Endometrial microvascular endothelial cells (primary cell): ENCODE results near the gene TGFB3. TPM values are rescaled to one million over a fixed set of nuclear protein-coding genes. Genes with fewer than 3 reads are reported as not detected.

Experiments used
- in situ Hi-C: cut with HindIII; loops from 2 replicates; pipeline ENCODE4 v1.10.0; 2017; ENCODE audit warnings: low sequenced_read_pairs, low pct_unique_long_range_greater_than_20kb; ENCODE audit errors: inconsistent ontology term
- total RNA-seq: library from RNA; depleted of rRNA; stranded (reverse); fragments of >200 nt; gene quantifications from one replicate; pipeline ENCODE4 v1.2.3, GENCODE V29; 2015; ENCODE audit errors: inconsistent ontology term

Gene TGFB3
- total RNA-seq, 1 donor from 2014 or later, result 4.3 TPM

DNA sequence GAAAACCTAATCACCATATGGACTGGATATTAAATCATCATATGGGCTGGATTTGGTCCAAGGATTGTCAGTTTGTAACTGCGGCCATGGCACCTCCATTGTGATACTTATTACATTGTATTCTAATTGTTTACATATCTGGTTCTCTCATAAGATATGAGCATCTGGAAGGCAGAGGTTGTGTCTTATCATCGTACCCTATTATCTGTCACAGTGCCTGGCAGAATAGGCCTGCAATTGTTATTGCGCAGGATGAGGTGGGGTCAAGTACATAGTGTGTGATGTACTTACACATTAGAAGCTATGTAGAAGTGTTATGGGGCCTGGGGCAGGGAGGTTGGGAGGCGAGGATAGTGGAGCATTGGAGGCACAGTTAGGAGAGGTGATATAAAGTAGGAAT lies 8.5 kb upstream of the TGFB3 start:
- in situ Hi-C loops, result no loop called here

DNA sequence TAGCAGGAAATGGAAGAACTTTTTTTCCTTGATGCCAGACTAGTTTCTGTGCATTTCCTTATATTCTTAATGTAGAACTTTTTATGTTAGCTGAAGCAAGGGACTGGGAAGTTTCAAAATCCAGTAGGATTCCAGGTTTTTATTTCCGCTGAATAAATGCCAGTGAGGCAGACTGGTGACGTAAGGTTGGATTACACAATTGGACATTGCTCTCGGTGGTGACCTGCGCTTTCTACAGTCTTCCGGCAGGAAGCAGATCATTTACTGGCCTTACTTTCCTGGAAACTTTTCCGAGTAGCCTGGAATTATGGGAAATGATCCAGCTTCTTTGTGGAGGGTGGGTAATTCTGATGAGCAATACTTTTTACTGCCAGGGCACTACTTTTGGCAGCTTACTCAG lies 7.3 kb upstream of the TGFB3 start:
- in situ Hi-C loops, result no loop called here

DNA sequence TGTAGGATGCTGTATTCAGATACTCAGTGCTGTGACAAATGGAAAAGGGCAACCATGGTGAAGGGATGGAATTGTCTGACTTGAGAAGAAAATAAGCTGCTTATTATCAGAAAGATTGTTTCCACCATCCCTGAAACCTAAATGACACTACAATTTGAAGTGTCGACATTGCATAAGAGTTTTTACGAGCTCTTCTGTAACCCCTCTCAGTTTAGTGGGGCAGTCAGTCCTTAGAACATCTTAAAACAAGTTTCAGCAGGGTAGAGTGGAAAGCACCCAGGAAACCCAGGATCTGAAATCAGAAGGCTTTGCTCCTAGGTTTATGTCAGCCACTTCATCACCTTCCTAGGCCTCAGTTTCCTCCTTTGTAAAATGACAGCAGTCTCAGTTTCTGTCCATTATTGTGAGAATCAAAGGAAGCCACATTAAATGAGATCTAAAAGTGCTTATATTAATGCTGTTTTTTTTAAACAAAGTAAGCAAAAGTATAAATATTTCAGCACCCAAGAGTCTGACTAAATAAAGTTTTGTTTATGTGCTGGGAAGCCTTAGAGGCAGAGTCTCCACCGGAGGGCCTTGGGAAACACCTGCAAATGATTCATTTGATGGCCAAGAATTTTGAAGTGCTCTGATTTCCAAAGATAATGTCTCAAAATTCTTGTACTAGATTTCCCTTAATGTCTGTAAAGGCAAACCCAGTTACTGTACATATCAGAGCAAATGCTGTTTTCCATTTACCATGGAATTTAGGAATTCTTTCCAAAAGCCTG lies 5.6 kb upstream of the TGFB3 start:
- in situ Hi-C loops, result no loop called here

DNA sequence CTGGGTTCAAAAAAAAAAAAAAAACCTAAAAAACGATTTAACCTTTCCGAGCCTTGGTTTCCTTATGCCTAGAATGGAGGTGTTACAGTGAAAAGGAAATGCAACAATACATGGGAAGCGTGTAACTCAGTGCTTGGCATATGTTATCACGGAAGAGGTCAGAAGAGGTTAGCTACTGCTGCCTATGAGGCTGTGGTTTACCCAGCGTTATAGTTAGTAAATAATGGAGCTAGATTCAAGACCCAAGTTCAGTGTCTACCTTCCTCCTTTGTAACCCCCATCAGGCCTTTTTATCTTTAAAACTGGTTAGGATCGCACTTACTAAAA lies 4.6 kb upstream of the TGFB3 start:
- in situ Hi-C loops, result no loop called here

DNA sequence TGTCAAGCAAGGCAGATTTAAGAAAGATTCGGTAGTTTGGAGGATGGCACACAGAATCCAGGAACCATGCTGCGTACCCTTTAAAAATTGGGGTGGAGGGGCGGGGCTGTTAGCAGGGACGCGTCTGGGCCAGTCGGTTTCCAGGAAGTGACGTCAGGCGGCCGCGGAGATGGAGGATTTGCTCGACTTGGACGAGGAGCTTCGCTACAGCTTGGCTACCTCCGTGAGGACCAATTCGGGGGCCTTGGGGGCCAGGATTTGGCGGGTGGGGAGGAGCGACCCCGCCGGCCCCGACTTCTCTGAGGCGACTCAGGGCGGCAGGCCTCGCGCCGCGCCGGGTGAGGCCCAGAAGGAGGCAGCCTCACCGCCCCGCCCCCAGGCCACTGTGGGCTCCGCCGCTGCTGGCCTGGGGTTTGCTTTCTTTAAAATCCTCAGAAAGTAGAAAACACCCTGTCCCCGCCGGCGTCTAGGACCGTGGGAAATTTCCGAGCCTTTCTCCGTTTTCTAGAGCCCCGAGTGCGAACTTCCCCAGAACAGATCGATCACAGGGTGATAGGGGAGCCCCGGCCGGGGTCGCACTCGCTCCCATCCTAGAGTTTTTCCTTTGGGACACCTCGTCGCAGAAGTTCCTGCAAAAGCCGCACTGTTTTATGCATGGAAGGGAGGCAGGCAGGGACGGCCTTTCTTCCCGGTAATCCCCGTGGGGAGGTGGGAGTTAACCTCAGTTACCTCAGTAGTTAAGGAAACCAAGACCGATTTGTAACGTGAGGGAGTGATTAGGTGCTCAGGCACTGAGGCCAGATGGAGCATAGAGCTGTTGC lies 4.0 kb upstream of the TGFB3 start, which contains the start of gene IFT43:
TSS of gene IFT43 (plus strand) at position 146 of the 821 bp plus-strand sequence. CDS start at position 170, 24 bp downstream.
- in situ Hi-C loops, result no loop called here

DNA sequence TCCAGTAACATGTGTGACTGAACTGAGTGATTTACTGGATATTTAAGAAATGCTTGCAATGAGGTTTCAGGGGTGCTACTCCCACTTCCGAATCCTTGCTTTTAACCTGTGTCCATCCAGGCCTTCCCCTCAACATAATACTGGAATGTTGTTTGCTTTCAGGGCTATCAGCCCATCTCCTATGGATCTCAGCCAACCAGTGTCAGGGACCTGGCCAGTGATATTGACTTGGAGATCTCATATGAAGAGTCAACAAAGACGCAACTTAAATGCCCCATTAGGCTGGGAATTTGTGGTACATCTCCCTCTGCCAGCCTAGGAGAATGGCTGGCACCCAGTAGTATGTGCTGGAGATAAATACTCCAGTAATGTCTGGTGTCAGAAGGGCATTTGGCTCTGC lies 2.9 kb upstream of the TGFB3 start:
- in situ Hi-C loops, result no loop called here

DNA sequence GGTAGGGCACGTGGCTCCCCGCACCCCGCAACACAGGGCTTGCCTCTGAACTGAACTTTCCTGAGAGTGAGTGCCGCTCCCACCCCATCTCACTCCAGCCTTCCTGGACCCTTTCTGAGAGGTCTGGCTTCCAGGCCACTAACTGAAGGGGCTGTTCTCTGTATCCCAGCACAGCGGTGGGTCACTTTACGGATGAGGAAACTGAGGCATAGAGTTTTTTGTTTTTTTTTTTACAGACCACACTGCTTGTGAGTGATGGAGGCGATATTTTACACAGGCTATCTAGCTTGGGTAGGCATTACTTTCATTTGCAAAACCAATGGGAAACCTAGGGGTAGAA lies 1.2 kb upstream of the TGFB3 start:
- in situ Hi-C loops, result no loop called here

DNA sequence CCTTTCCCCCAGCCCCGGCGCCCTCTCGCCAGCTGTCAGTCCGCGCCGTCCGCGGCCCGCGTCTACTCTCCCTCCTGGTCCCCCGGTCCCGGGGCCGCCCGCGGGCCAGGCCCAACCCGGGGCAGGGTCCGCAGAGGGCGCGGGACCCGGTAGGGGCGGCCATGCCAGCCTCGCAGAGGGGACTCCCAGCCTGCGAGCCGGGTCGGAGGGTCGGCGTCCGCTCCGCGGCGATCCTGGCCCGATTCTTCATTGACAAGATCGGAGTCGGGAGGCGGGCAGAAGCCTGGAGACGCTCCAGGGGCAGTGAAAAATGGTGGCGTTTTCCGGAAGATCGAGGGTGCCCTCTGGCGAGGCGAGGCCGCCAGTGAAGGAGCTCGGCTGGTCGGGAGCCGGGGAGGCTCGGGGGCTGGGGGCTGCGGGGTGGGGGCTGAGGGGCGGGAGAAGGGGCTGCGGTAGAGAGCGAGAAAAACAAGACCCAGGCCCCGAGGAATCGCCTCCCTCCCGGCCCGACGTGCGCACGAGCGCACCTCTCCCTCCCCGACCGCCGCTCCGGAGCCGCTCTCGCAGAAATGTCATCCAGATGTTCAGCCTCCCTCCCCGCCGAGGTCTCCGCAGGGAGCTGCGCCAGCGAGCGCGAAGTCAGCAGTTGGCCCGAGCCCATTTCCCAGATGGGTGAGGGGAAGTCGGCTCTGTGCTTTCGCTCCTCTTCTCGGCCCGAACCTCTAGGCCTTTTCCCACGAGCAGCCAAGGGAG lies 647 bp upstream of the TGFB3 start:
- in situ Hi-C loops, result no loop called here

DNA sequence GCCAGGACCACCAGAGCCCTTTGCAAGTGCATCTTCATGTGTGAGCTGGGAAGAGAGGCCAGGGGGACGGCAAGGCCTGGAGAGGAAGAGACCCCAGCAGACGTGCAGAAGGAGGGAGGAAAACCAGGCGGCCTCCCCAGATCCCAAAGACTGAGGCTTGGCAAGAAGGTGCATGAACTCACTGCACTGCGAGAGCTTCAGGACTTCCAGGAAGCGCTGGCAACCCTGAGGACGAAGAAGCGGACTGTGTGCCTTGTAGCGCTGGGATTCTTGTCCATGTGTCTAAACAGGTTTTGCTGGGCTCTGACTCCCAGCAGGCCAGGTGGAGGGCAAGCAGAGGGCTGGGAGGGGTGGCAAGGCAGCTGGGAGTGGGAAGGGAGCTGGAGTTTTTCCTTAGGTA lies 939 bp downstream of the TGFB3 start:
- in situ Hi-C loops, result no loop called here

DNA sequence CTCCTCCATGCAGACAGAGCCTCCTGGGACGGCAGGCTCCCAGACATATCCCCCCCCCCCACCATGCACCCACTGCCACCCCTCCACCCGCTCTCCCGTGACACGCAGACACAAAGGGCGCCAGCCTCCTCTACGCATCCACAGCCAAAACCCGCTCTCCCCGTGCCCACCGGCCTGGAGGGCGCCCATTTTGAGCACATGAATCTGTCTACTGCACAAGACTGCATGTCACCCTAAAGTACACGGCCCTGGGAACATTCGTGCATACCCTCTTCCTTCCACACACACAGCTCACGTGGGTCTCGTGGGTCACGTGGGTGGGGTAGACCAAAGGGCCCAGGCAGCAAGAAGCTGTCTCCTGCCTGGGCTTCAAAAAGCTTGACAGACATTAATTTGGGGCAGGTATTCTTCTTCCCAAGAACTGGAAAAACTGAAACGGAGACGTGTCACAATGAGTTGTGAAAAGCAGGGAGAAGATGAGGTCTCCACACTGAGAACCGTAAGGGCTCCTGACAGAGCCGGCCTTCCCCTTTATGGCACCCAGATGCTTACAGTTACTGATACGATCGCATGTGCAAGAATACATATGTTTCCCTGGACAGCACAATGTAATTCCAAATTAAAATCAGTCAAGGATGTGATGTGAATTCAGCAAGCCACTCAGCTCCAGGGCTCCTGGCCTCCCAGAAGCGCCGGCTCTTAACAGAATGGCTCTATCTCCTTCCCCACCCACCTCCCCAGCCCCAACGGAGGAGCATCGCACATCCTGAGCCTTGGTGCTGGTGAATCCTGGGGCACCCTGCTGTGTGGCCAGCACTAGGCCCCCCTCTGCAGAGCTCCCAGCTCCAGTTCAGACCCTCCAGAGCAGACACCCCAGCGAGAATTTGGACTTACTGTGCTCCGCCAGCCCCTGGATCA lies 1.9 kb downstream of the TGFB3 start:
- in situ Hi-C loops, result no loop called here

DNA sequence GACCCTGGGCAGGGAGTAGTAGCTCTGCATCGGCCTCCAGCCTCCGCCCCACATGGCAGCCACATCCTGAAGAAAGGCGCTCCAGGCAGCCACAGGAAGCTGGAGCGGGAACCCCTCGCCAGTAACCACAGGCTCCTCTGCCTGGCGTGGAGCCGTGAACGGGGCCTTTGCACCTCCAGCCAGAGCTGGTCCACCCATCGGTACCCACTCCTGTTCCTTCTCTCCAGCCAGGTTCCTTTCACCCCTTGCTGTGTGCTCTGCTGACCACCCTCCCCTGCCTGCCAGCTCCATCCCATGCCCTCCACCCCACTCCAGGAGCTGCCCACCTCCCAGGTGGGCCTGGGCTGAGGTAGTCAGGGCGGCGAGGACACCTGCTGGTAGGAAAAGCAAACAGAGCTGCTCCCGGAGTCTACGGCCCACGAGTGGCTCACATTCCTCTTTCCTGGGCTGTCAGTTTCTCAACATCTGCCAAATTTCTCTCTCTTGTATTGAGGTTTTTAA lies 2.7 kb downstream of the TGFB3 start:
- in situ Hi-C loops, result no loop called here

DNA sequence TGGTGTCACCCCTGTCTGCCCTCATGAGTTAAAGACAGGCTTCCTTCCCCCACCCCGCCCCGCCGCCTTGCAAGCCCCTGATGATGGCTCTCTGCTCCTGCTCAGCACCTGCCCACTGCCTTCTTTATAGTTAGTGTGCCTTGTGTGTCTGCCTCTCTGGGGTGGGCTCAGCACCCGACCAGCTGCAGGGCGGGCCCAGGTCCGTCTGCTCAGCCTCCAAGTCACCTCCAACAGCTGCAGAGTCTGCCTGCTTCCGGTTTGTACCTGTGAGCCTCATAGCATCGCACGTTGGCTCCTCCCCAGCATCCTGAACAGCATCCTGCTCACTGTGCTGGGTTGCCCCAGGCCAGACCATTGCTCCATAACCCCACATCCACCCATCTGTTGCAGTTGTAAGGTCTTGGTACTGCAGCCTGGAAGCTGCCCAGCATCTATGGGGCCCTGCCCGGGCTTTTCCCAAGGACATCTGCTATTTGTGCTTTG lies 3.5 kb downstream of the TGFB3 start:
- in situ Hi-C loops, result no loop called here

DNA sequence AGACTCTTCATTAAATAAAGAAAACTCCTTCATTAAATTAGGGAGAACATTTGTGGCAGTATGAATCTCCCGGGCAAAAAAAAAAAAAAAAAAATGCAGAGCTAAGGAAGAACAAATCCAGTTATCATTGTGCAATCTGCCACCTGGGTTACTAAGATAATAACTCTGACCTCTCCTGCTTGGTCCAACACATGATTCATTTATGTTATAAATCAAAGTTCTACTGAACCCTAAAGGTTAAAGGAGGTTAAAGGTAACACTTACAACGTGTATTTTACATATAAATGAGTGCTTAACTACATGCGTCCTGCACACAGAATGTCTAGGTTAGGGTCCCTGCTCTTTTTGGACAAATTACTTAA lies 4.2 kb downstream of the TGFB3 start:
- in situ Hi-C loops, result no loop called here

DNA sequence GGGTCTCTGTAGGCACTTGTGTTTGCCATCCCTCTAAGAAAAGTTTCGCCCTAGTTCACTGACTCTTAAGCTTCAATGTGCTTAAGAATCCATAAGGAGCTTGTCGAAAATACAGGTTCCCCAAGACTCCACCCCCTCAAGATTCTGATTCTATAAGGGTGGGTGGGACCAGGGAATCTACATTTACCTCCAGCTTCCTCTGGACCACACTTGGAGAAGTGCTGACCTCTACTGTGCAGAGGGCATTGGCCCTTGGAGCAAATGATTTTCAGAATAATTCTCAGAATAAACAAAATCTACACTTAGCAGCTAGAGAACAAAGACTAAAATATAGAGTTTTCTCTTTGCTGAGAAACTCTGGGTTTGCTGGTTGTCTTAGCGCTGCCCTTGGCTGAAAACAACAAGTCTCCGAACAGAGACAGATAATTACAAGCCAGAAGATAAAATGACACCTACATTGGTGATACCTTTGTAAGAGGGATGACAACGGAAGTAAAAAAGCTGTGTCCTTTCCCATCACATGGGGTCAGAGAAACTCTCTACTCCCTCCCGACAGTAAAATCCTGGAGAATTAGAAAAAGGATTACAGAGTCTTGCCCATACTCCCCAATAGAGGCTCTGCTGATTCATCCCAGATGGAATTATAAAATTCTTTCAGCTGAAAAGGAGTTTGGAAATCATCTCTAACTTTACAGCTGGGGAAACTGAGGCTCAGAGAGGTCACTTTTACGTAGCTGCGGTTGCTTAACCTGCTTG lies 4.8 kb downstream of the TGFB3 start:
- in situ Hi-C loops, result no loop called here

DNA sequence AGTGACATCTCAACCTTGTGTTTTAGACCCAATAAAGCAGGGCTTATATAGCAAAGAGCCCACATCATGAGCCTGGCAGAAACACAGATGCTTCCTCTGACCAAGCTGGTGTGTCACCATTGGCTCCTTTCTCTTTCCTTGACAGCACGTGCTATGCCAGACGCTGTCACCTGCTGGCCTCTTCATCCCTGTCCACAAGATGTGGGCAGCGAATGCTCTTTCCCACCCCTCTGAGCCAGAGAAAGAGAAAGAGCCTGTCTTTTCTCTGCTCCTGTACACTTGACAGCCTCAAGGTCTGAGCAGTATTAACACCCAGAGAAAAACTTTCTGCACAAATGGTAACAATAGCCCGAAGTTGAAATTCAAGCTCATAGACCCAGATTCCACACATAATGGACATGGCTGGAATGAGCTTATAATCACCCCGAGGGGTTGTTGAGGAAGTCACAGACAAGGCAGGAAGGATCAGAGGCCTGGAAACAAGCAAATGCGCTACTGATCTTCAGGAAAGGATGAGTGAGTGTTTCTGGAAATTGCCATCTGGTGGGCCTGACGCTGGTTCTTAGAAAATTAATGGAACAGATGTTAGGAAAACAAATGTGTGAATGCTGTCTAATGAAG lies 8.9 kb downstream of the TGFB3 start:
- in situ Hi-C loops, result no loop called here

DNA sequence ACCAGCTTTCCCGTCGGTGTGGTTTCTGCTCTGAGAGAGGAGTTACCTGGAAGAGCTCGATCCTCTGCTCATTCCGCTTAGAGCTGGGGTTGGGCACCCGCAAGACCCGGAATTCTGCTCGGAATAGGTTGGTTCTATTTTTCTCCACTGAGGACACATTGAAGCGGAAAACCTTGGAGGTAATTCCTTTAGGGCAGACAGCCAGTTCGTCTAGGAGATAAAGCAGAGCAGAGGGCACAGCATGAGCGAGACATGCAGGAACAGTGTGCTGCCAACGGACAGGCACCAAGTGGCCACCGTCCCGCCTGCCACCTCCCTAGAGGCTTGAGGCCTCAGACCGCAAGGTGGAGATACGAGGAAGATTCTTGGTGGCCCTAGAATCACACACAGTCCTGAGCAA lies 10.3 kb downstream of the TGFB3 start:
- in situ Hi-C loops, result no loop called here

DNA sequence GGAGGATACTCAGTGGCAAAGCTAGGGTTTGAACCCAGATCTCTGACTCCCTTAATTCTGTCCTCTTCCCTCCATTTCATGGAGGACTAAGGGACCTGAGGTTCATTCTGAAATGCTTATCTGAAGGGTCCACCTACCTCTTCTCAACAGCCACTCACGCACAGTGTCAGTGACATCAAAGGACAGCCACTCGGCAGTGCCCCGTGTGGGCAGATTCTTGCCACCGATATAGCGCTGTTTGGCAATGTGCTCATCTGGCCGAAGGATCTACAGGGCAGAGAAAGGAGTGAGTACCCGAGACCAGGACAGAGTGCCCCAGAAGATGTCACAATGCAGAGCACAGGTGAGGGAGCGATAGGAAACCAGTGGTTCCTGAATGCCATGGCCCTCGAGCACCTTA lies 10.8 kb downstream of the TGFB3 start:
- in situ Hi-C loops, result no loop called here

DNA sequence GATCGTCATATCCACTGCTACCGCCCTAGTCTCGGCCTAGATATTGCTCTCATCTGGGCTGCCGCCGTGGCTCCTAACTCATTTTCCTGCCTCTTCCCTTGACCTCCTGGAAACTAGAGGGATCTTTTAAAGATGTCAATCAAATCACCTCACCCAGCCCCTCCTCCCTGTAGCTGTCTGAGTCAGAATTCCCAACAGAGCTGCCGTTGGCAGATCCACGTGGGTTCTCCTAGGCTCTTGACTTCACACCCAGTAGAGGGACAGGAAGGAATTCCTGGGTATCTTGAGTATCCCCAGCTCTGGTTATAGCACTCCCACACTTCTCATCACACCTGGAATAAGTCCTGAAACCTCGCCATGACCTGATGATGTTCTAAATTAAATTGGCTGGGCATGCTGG lies 11.9 kb downstream of the TGFB3 start:
- in situ Hi-C loops, result no loop called here
